Muscle of arm (tissue), 14 donors: ENCODE data around the gene L3MBTL1. TPM values are rescaled to one million over a fixed set of nuclear protein-coding genes. Genes with fewer than 3 reads are reported as not detected.

Source experiments
- DNase-seq: peaks from one replicate; pipeline ENCODE4 v3.0.0-alpha.2; 2013
- long read RNA-seq, 11 donors: transcript quantifications; one replicate each; lab custom pipeline, GENCODE V29; 2026
- polyA plus RNA-seq, 12 donors: library from polyadenylated mRNA; unstranded; fragments of 120-200 nt; gene quantifications; one replicate each; pipeline ENCODE4 v1.2.1, GENCODE V29; 2013; ENCODE audit not compliant: insufficient read length in 12 of 12

Gene L3MBTL1
- polyA plus RNA-seq, result 10 to 100 TPM in 4 of 12 donors, 1 to 10 TPM in 7, not detected in 1; 3.6 to 15.9 (median 9.2) TPM
- long read RNA-seq, donor 1, result 0 reads
- long read RNA-seq, donor 2, result 0 reads
- long read RNA-seq, donor 3, partial matches to known transcripts, result 0 of 1 reads
- long read RNA-seq, donor 3, other reads (novel, unspliced or antisense), result 0 of 1 reads
- long read RNA-seq, donor 4, result 0 reads
- long read RNA-seq, donor 5, partial matches to known transcripts, result 0 of 1 reads
- long read RNA-seq, donor 5, other reads (novel, unspliced or antisense), result 0 of 1 reads
- long read RNA-seq, donor 6, result 0 reads
- long read RNA-seq, donor 7, result 0 reads
- long read RNA-seq, donor 8, result 0 reads
- long read RNA-seq, donor 9, result 0 reads
- long read RNA-seq, donor 10, result 0 reads
- long read RNA-seq, donor 11, result 0 reads

- DNase-seq, result no peak
Observed at GRCh38 chr20:43507150-43508080, at the start of gene L3MBTL1. Gene L3MBTL1, plus strand, starts transcription at chr20:43507697. Its CDS starts 5,807 bp downstream, at chr20:43513504.

DNA sequence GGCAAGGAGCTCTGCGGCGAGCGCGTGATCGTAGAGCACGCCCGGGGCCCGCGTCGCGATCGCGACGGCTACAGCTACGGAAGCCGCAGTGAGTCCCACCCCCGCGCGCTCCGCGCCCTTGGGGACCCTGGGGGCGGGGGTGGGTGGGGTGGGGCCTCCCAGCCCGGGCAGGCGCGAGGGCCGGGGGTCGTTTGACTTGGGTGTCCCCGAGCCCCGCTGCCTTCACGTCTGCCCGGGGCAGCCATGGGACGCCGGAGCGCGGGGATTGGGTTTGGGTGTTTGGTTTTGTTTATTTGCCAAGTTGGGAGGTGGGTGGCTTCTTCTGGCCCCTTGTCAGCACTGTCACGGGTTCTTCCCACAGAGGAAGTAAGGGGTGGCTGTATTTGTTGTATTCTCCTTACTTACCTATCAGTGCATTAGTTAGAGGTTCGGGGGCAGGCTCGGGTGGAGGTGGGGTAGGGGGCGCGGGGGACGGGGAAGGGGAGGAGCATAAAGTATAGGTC lies 49.0 kb upstream of the L3MBTL1 start:
- peak; percentile 23 for DNase-seq

DNA sequence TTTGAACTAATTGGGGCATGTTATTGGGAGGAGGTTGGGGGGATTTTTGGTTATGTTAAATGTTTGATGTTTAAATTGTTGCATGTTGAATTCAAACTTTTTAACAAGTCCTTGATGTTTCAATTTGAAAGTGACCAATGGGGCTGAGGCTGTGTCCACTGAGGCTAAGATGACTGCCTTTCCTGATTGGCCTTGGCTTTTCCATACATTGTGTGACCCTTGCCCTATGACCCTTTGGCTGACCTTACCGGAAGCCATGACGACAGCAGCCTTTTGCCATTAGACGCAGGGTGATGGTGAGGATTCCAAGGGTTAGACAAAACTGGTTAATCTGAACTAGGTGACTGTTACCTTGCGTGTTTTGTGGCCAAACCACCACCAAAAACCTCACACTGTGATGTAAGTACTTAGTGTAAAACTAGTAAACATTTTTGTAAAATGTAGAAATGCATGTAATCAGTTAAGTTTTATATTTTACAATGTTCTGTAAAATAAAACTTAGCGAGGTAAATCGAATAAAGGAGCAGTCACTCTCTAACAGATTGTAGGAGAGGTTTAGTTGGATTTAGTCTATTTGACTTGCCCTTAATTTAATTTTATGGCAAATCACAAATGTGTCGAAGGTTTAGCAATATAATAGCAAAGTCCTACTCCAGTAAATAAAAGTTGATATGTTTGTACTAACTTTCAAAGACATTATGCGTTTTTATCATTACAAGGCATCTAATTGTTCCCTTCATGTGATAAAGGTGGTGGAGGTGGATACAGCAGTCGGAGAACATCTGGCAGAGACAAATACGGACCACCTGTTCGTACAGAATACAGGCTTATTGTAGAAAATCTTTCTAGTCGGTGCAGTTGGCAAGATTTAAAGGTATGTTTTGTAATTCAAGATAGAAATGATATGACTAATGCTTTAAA lies 48.2 kb upstream of the L3MBTL1 start:
- DNase-seq, result peak; percentile 22

DNA sequence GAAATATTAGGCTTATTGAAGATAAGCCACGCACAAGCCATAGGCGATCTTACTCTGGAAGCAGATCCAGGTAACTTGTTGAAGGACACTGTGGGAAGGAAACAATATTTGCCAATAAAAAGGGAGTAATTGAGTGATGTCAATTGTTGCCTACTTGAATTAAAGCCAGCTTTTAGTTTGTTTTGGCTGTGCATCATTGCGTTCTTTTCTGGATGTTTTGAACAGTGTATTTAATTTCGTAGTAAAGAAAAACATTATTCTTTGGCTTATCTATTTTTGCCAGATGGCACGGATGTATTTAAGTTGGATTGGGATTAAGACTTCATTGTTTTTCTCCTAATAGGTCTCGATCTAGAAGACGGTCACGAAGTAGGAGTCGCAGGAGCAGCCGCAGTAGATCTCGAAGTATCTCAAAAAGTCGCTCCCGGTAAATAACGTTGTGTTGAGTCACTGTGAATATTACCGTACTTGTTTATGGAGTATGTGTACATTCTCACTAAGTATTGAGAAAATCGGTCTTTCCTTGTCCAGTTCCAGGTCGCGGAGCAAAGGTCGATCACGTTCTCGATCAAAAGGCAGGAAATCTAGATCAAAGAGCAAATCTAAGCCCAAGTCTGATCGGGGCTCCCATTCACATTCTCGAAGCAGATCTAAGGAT lies 47.2 kb upstream of the L3MBTL1 start:
- DNase-seq, result no peak

DNA sequence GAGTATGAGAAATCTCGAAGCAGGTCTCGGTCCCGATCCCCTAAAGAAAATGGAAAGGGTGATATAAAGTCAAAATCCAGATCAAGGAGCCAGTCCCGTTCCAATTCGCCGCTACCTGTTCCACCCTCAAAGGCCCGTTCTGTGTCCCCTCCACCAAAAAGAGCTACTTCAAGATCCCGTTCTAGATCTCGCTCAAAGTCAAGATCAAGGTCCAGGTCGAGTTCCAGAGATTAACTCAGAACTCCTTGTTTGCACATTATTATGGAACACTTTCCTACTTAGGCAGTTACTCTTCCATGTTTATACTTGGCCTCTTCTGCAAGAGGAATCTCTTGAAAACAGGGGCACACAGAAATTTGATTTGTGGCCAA lies 46.7 kb upstream of the L3MBTL1 start:
- no peak for DNase-seq

GRCh38 chr20:43461894-43462659 lies 45.4 kb upstream of the L3MBTL1 start:
- DNase-seq, result no peak

DNA sequence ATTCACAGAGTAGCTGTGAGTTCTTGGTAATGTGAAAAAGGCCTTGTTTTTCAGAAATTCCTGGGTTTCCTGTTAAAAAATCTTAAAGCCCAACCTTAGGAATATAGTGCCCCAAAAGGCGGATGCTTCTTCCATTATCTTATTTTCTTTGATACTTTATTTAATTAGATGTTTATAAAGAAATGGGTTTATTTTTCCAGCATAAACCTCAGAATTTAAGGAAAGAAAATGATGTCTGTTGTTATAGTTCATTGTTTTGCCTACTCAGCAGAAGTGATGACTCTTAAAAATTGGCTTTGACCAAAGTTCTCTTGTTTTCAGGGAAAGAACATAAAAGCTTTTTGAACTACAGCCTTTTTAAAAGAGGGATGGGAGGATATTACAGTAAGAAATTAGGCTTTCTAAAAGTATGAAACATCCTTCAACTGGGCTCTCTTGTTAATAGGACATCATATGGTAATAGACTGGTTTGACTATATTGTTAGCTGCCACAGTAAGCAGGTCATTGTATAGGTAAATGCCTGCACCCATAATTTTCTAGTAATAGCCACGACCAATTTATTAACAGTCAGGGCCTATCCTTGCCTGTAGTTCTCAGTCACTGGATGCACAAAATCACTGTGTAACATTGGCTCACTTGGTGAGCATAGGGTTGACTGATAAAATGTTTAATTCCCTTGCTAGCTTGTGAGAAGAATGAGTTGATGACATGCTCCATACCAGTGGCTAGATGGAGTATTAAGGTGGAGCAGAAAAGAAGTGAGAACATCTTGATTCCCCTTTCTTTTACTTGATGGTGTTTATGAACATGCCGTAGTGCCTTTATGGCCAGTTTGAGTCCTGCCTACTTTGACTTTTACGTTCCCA lies 44.6 kb upstream of the L3MBTL1 start:
- DNase-seq, result no peak

- no peak for DNase-seq
Observed at GRCh38 chr20:43463527-43464218, 43.8 kb upstream of the L3MBTL1 start.

- no peak for DNase-seq
Observed at GRCh38 chr20:43464219-43464790, 43.2 kb upstream of the L3MBTL1 start.

DNA sequence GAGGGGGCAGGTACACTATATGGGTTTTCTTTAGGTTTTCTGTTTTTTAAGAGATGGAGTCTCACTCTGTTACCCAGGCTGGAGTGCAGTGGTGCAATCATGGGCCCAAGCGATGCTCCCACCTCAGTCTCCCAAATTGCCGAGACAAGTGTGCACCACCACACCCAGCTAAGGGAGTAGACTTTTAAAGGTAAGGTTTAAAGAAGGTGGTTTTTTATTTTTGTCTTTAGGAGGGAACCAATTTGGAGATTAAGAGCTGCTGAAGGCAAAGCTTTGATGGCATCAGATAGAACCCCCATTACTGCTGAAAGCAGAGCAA lies 41.9 kb upstream of the L3MBTL1 start:
- DNase-seq, result no peak

DNA sequence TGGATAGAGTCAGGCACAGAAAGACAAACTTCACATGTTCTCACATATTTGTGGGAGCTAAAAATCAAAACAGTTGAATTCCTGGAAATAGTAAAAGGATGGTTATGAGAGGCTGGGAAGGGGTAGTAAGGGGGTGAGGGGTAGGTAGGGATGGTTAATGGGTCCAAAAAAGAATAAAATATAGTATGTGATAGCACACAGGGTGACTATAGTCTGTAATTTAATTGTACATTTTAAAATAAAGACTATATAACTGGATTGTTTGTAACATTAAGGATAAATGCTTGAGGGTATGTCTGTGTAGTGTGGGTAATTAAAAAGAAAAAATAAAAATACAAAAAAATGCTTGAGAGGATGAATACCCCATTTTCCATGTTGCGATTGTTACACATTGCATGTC lies 39.9 kb upstream of the L3MBTL1 start:
- no peak for DNase-seq

- DNase-seq, result no peak
Observed at GRCh38 chr20:43472671-43473380, 34.7 kb upstream of the L3MBTL1 start.

GRCh38 chr20:43473381-43473704 lies 34.2 kb upstream of the L3MBTL1 start:
- DNase-seq, result no peak

DNA sequence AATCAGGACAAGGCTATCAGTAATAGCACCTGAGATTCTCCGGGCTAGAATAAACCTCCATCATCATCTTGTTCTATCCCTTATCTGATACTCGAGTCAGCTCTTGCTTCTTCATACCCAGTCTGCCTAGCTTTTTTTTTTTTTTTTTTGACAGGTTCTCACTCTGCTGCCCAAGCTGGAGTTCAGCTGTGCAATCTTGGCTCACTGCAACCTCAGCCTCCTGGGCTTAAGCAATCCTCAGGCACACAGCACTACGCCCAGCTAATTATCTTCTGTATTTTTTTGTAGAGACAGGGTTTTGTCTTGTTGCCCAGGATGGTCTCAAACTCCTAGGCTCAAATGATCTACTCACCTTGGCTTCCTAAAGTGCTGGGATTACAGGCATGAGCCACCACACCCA lies 30.3 kb upstream of the L3MBTL1 start:
- no peak for DNase-seq

GRCh38 chr20:43477619-43478018 lies 29.9 kb upstream of the L3MBTL1 start:
- no peak for DNase-seq

- no peak for DNase-seq
Observed at GRCh38 chr20:43490038-43490437, 17.5 kb upstream of the L3MBTL1 start.

- no peak for DNase-seq
Observed at GRCh38 chr20:43492101-43492500, 15.4 kb upstream of the L3MBTL1 start.

DNA sequence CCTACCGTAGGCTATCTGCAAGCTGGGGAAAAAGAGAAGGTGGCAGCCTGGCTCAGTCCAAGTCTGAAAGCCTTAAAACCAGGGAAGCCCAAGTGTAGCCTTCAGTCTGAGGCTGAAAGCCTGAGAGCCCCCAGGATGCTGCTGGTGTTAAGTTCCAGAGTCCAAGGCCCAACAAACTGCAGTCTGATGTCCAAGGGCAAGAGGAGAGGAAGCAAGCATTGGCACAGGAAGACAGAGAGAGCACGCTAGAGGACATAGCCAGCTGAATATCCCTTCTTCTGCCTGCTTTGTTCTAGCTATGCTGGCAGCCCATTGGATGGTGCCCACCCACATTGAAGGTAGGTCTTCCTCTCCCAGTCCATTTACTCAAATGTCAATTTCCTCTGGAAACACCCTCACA lies 12.1 kb upstream of the L3MBTL1 start:
- DNase-seq, result no peak
